Epidermal melanocyte (primary cell): ENCODE measurements around the gene TBX6.
"Not testable (repeated sequence)": the region's sequence is repeated elsewhere in the genome, so short reads cannot be mapped to it uniquely, and the experiment has no call there.

Experiments used
- DNase-seq: peaks from one replicate; pipeline ENCODE4 v3.0.0; 2011; ENCODE audit warnings: low spot score; ENCODE audit not compliant: insufficient read length

TBX6 gene

GRCh38 chr16:30091474-30092372, at the start of gene TBX6:
Gene TBX6 (minus strand): TSS chr16:30091924. CDS start chr16:30091193, 731 bp downstream.
- DNase-seq = peak; percentile 94

GRCh38 chr16:30139583-30140481, 48.1 kb upstream of the TBX6 start:
- DNase-seq = no peak

GRCh38 chr16:30137897-30138296, 46.2 kb upstream of the TBX6 start:
- no peak for DNase-seq

GRCh38 chr16:30136971-30137605, 45.4 kb upstream of the TBX6 start:
- no peak for DNase-seq

GRCh38 chr16:30132591-30132990, 40.9 kb upstream of the TBX6 start:
- no peak for DNase-seq

- no peak for DNase-seq
Measured at GRCh38 chr16:30131869-30132475, 40.2 kb upstream of the TBX6 start.

- no peak for DNase-seq
Measured at GRCh38 chr16:30127993-30128392, 36.3 kb upstream of the TBX6 start.

- DNase-seq = not testable (repeated sequence)
Measured at GRCh38 chr16:30125690-30126089, 34.0 kb upstream of the TBX6 start.

GRCh38 chr16:30124985-30125379, 33.3 kb upstream of the TBX6 start:
- no peak for DNase-seq

- DNase-seq = no peak
Measured at GRCh38 chr16:30122604-30123160, 31.0 kb upstream of the TBX6 start.

GRCh38 chr16:30121741-30122571, 30.2 kb upstream of the TBX6 start:
- DNase-seq = no peak

- DNase-seq = no peak
Measured at GRCh38 chr16:30120340-30121105, 28.8 kb upstream of the TBX6 start.

- no peak for DNase-seq
Measured at GRCh38 chr16:30119428-30119827, 27.7 kb upstream of the TBX6 start.

- no peak for DNase-seq
Measured at GRCh38 chr16:30117768-30118167, 26.0 kb upstream of the TBX6 start.

- DNase-seq = no peak
Measured at GRCh38 chr16:30116291-30117207, 24.8 kb upstream of the TBX6 start.

GRCh38 chr16:30115238-30115637, 23.5 kb upstream of the TBX6 start:
- DNase-seq = no peak

GRCh38 chr16:30114833-30115232, 23.1 kb upstream of the TBX6 start:
- not testable (repeated sequence) for DNase-seq

GRCh38 chr16:30114411-30114810, 22.7 kb upstream of the TBX6 start:
- no peak for DNase-seq
